Activated T-helper 1 cell treated with anti-CD3 and anti-CD28 coated beads, Interleukin-2, amount 50 U/mL, for 16 hours (primary cell): ENCODE results near the gene GET3.
"Not testable (repeated sequence)": the region's sequence is repeated elsewhere in the genome, so short reads cannot be mapped to it uniquely, and the experiment has no call there.

Experiments used
- DNase-seq, 2 donors: peaks; one replicate each; pipeline ENCODE4 v3.0.0-alpha.2; 2020; ENCODE audit warnings: low read depth in 1 of 2, low spot score in 1 of 2

The GET3 gene

DNA sequence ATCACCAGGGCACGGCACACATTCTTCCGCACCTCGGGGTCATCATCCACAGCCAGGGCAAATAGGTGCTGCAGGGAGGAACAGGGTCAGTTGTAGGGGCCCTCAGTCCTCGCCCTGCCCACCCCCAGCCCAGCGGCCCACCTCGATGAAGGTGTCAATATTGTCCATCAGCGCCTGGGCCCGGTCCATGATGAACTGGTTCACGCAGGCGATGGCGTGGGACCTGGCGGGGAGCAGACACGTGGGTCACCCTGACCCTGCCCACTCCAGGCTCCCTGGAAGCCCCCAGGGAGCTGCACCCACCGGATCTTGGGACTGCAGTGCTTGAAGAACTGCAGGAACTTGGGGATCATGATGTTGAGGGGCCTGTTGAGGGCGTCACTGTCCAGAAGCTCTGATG, 22.2 kb upstream of the GET3 start:
- DNase-seq, result no peak

GRCh38 chr19:12715929-12716328, 21.4 kb upstream of the GET3 start:
- no peak for DNase-seq

- DNase-seq, result no peak
Observed at GRCh38 chr19:12720296-12720695, 17.0 kb upstream of the GET3 start.

GRCh38 chr19:12720851-12721655, 16.2 kb upstream of the GET3 start:
- DNase-seq, result no peak

GRCh38 chr19:12721656-12722565, 15.4 kb upstream of the GET3 start:
- no peak for DNase-seq

DNA sequence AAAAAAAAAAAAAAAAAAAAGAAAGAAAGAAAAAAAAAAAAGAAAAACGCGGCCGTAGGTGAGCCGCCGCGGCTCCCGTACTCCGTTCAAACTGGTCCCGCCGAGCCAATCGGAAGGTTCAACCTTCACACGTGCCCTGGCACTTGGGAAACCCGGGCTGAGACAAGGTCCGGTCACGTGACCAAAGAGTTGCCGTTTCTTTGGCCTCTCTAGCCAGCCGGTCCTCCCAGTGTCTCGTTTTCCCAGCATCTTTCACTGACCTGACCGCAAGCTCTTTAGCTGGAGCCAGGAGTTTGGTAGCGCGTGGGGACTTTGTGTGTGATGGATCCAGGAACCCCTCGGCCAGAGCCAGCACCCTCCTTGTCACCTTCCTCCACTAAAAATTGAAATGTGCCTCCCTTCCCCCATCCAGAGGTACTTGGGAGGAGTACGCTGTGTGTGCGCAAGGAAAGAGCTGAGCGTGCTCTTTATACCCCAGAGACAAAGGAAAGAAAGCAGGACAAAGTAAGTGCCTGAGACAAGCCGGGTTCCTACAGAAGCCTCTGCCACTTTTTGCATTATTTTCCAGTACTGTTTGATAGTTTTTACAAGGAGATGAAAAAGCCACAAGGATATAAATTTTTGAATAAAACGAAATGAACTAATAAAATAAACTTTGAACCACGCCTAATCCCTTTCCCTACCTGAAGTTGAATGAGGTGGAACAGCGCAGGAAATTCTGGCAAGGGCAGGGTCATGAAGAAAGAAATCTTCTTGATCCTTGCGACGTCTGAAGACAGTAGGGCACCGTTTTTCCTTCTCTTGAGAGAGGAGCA, 14.5 kb upstream of the GET3 start:
- peak; percentile 83 to 88 for DNase-seq

- DNase-seq, result no peak
Observed at GRCh38 chr19:12723381-12723640, 14.0 kb upstream of the GET3 start.

- peak in 1 of 2 donors; percentile 36 for DNase-seq
Observed at GRCh38 chr19:12723641-12724426, 13.5 kb upstream of the GET3 start, which contains the start of gene TNPO2. Gene TNPO2, minus strand, starts transcription at chr19:12723932. Its CDS starts 2,955 bp downstream, at chr19:12720977.

- not testable (repeated sequence) for DNase-seq
Observed at GRCh38 chr19:12725612-12726011, 11.7 kb upstream of the GET3 start.

DNA sequence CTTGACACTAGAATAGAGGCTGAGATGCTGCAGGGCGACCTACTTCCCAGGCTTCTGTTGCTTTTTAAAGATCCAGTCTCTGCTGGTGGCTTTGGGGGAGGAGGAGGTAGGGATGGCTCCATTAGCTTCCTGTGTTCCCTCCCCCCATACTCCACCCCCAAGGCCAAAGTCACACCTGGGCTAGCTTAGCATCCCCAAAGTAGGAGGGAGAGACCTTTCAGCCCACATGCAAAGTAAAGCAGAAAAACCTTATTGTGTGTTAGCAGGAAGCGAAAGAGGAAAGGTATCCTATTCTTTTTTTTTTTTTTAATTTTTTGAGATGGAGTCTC, 10.3 kb upstream of the GET3 start:
- DNase-seq, result no peak

DNA sequence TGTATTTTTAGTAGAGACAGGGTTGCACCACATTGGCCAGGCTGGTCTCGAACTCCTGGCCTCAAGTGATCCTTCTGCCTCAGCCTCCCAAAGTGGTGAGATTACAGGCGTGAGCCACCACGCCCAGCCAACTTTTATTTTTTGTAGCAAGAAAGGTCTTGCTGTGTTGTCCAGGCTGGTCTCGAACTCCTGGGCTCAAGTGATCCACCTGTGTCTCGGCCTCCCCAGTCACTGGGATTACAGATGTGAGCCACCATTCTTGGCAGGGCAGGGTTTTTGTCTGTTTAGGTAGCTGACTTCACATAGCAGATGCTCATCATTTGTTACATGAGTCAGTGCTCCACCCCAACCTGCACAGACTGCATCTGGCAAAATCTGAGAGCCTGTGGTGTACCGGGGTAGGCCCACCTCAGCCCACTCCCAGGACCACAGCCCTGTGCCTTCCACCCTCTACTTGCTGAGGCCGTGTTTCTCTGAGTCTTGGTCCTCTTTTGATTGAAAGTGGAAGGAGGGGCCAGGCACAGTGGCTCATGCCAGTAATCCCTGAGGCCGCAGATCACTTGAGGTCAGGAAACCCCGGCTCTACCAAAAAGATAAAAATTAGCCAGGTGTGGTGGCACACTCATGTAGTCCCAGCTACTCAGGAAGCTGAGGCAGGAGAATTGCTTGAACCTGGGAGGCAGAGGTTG, 9.4 kb upstream of the GET3 start:
- DNase-seq, result no peak

DNA sequence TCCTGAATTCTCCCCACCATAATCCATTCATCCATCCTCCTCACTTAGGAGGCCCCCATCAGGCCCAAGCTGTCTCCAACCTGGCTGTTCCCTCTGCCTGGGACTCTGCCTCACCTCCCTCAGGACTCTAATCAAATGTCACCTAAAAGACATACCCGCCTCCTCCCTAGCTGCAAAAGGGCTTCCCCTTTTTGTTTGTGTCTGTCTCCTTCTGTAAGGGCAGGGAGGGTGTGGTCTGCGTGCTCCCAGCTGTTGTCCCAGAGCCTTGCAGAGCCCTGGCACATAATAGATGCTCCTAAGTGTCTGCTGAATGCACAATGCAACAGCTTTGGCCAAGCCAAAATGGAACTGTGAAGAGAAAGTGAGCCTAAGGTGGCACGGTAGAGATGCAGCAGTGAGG, 7.2 kb upstream of the GET3 start:
- no peak for DNase-seq

DNA sequence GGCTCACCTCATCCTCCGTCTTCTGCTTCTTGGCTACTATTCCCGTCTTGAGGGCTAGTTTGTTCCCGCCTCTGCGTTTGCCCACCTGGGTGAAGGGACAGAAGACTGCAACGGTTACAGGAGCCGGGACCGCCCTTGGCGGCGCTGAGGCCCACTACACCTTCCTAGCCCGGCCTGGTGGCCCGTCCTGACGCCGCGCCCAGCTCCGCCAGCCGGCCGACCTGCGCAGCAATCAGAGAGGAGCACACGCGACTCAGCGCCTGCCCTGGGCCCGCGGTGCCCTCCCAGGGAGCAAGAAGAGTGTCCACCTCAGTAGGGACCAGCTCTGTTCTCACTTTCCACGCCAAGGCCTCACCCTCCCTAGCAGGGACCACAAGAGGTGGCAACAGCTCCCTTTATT, 6.0 kb upstream of the GET3 start:
- no peak for DNase-seq

DNA sequence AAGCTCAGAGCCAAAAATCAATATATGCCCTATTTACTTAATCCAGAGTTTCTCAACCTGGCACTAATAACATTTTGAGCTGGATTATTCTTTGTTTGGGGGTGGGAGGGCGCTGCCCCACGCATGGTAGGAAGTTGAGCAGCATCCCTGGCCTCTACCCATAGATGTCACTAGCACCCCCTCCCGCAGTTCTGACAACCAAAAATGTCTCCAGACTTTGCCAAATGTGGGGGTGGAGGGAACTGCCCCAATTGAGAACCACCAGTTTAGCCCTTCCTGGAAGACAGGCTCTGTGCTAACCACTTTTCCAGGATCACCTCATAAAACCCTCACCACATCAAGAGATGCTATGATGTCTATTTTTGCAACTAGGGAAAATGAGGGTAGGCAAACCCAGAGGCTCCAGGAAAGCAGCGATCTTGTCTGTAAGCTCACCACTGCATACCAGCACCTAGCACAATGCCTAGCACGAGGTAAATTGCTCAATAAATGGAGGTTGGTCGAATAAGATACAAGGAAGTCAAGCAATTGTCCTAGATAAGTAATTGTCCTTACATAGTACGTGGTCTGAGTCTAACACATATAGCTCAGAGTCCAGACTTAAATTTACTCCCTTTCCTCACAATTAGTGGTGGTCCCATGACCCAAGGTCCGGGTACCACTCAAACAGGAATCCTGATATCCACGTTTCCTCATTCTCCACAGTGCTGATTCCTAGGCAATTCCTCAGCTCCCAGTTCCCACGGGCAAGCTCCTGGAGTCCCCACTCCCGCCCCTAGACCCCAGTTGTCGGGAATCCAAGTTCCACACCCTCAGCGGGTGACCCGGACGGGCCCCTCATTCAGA, 3.7 kb upstream of the GET3 start:
- DNase-seq, result no peak

- no peak for DNase-seq
Observed at GRCh38 chr19:12737835-12738351, 596 bp downstream of the GET3 start.

GRCh38 chr19:12745166-12745897, 8.0 kb downstream of the GET3 start:
- DNase-seq, result no peak

DNA sequence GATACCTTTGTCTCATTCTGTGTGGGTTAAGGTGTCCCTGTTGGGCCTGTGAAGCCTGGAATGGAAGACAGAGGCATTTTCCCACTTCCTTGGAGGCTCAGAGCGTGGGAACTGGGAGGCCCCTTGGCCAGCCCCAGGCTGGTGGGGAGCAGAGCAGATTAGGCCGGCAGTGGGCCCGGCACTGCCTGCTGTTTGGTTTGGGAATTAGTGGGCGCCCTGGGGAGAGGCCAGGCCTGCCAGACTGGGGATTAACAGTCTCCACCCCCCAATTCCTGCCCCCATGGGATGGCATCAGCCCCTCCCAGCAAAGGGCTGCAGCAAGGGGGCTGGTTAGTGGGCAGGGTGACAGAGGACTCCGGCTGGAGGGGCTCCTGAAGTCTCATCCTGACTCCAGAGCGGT, 11.2 kb downstream of the GET3 start:
- DNase-seq, result no peak

DNA sequence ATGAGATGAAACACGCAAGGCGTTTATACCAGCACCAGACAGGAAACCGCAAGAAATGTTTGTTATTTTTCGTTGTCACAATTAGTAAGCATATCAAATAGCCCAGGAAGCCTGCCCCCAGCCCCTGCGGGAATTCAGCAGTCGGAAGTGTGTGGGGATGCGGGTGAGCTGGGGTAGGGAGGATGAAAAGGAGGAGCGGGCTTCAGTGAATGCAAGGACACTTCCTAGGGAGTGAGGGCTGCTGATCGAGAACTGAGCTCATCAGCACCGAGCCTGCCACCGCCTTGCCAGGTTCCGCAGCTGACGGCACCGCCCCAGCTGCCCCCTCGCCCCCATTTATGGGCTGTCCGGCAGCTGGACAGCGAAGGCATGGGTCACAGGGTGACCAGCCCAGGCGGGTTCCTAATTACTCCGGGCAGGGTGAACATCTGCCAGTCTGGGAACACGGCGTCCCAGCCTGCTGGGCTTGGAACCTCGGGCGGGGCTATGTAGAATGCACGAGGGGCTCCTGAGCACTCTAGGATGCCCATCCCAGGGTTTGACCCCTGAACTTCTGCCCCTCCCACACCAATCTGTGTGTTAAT, 12.7 kb downstream of the GET3 start:
- DNase-seq, result no peak
